Testis (tissue), 3 donors: ENCODE data around the gene HOXD1. TPM values are rescaled to one million over a fixed set of nuclear protein-coding genes. Genes with fewer than 3 reads are reported as not detected.

Experiments used
- DNase-seq: peaks from one replicate; pipeline ENCODE4 v3.0.0-alpha.2; 2019
- H3K27ac ChIP-seq, 2 donors: fragments of 200-600 bp; sonication (generic); one replicate each; pipeline ENCODE4 v1.5.1; 2019
- H3K27me3 ChIP-seq: fragments of 200-600 bp; sonication (generic); one replicate; pipeline ENCODE4 v1.5.1; 2019
- H3K36me3 ChIP-seq: fragments of 200-600 bp; sonication (generic); one replicate; pipeline ENCODE4 v1.5.1; 2017; ENCODE audit warnings: low read depth; ENCODE audit errors: missing control alignments
- H3K4me1 ChIP-seq: fragments of 200-600 bp; sonication (generic); one replicate; pipeline ENCODE4 v1.5.1; 2019
- H3K4me3 ChIP-seq, 2 donors: fragments of 200-600 bp; sonication (generic); one replicate each; pipeline ENCODE4 v1.5.1; 2017 to 2019
- H3K9me3 ChIP-seq: fragments of 200-600 bp; sonication (generic); one replicate; pipeline ENCODE4 v1.5.1; 2017
- POLR2A ChIP-seq: fragments of 450-650 bp; IDR thresholded peaks from one replicate; pipeline ENCODE4 v1.6.1; 2017; ENCODE audit warnings: antibody characterized with exemption, mild to moderate bottlenecking, moderate library complexity
- WGBS, 2 donors: methylation state at CpG; one replicate each; pipeline ENCODE4 v1.1.5; 2018; 5-methylcytosine and 5-hydroxymethylcytosine counted together
- intact Hi-C: fragments of 100-400 bp; cut with DNase I; formaldehyde crosslinking; loops from one replicate; pipeline ENCODE4 v1.15.1; 2023; ENCODE audit warnings: low total_unique reads
- polyA plus RNA-seq: library from polyadenylated mRNA; stranded (reverse); fragments of 350-450 nt; fragmentation: Illumina TruSeq; extraction: RNeasy Lipid Tissue Mini Kit (QIAGEN cat#74804); gene quantifications from one replicate; pipeline ENCODE4 v1.2.3, GENCODE V29; 2014; ENCODE audit warnings: low read depth, low replicate concordance; ENCODE audit not compliant: insufficient read depth
- total RNA-seq, 2 donors: library from RNA; depleted of rRNA; stranded (reverse); fragments of >200 nt; gene quantifications; one replicate each; pipeline ENCODE4 v1.2.3, GENCODE V29; 2016
- TF ChIP-seq, protein P1 (sequence below), 3 experiments: fragments of 450-650 bp in 2 of 3; fragments of 200-600 bp in 1 of 3; sonication (generic) in 1 of 3; IDR thresholded peaks; one replicate each; pipeline ENCODE4 v1.5.1; 2016 to 2019; ENCODE audit warnings: antibody characterized with exemption in 3 of 3, mild to moderate bottlenecking in 2 of 3, moderate library complexity in 1 of 3

HOXD1 gene
- total and polyA plus RNA-seq, 3 donors from 2014 or later: 1.8 to 7.6 (median 5.5) TPM

GRCh38 chr2:176146645-176147044, 41.8 kb upstream of the HOXD1 start:
- TF ChIP-seq, protein P1, sequence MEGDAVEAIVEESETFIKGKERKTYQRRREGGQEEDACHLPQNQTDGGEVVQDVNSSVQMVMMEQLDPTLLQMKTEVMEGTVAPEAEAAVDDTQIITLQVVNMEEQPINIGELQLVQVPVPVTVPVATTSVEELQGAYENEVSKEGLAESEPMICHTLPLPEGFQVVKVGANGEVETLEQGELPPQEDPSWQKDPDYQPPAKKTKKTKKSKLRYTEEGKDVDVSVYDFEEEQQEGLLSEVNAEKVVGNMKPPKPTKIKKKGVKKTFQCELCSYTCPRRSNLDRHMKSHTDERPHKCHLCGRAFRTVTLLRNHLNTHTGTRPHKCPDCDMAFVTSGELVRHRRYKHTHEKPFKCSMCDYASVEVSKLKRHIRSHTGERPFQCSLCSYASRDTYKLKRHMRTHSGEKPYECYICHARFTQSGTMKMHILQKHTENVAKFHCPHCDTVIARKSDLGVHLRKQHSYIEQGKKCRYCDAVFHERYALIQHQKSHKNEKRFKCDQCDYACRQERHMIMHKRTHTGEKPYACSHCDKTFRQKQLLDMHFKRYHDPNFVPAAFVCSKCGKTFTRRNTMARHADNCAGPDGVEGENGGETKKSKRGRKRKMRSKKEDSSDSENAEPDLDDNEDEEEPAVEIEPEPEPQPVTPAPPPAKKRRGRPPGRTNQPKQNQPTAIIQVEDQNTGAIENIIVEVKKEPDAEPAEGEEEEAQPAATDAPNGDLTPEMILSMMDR (IDR thresholded peaks at IDR 0.05): no peak
- TF ChIP-seq POLR2A: no peak
- intact Hi-C loops: loop anchor here (10.0 kb wide), 1 partner anchor 308 kb away; no protein-coding TSS in a partner anchor
- Histone ChIP-seq H3K27ac (no peak overlapping the region), H3K9me3 (no peaks in the 10 kb centered on the region), H3K4me1 (peaks cover 21% of the 10 kb centered on the region), H3K4me3 (no peak overlapping the region), H3K27me3 (no peaks in the 10 kb centered on the region), H3K36me3 (no peaks in the 10 kb centered on the region)
- DNase-seq: no peak

GRCh38 chr2:176147210-176147799, 41.2 kb upstream of the HOXD1 start:
- Histone ChIP-seq H3K9me3 (no peaks in the 10 kb centered on the region), H3K27me3 (no peaks in the 10 kb centered on the region), H3K4me3 (peak overlapping the region in 1 of 2 donors; percentile 13), H3K4me1 (peaks cover 21% of the 10 kb centered on the region), H3K27ac (no peak overlapping the region), H3K36me3 (no peaks in the 10 kb centered on the region)
- no peak for TF ChIP-seq POLR2A
- TF ChIP-seq, protein P1 (IDR thresholded peaks at IDR 0.05): no peak
- intact Hi-C loops: loop anchor here (10.0 kb wide), 1 partner anchor 307 kb away; no protein-coding TSS in a partner anchor
- WGBS, 2 donors: 61 to 62% methylated on average over 30 to 32 of the region's 32 CpGs
- no peak for DNase-seq

DNA sequence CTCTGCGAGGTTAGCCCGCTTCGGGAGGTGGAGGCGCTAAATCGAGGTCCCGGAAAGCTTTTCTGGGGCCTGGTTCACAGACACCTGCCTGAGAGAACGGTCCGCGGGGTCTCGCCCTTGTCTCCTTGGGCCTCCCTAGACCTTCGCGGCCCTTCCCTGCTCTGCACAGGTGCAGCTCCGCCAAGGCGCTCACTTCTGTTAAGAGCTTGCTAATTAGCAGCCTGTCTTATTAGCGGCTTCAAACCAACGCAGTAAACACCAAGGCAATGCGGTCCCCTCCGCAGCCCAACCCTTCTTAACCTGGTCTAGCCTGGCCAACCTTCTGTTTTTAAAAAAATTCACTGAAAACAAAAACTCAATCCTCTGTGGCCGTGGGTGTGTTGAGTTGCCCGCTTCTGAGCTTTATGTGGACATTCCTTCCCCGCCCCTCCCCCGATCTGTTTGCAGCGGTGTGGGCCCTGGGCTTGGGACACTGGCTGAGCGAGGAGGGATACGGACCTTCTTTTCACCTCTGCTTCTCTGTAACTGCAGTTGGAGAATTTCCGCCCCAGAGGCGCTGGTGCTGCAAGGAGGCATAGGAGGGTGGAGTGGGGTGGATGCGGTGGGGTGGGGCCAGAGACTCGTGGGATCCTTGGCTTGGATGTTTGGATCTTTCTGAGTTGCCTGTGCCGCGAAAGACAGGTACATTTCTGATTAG, 40.5 kb upstream of the HOXD1 start:
- WGBS, 2 donors: 52 to 55% methylated on average over 25 to 31 of the region's 31 CpGs
- no peak overlapping the region for H3K27ac ChIP-seq
- peak; percentile 27 for DNase-seq

DNA sequence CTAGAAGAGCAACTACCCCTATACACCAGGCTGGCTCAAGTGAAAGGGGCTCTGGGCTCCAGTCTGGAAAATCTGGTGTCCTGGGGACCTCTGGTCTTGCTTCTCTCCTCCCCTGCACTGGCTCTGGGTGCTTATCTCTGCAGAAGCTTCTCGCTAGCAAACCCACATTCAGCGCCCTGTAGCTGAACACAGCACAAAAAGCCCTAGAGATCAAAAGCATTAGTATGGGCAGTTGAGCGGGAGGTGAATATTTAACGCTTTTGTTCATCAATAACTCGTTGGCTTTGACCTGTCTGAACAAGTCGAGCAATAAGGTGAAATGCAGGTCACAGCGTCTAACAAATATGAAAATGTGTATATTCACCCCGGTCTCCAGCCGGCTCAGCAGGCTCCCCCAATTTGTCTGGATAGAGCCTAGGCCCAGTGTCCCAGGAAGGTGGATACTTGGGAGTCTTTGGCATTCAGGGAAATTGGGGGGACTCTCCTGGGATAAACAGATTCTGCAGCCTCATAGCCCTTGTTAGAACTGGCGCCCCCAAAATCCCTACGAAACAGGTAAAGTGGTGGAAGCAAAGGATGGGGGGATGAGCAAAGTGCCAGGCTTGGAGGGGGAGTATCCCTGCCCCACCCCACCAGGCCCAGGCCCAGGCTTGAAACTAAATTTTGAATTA, 39.6 kb upstream of the HOXD1 start:
- TF ChIP-seq POLR2A: no peak
- TF ChIP-seq, protein P1 (IDR thresholded peaks at IDR 0.05): no peak
- no peaks in the 10 kb centered on the region for H3K9me3 ChIP-seq
- intact Hi-C loops: loop anchor here (10.0 kb wide), 1 partner anchor 306 kb away; no protein-coding TSS in a partner anchor

More for the DNA sequence above, 40.5 kb upstream of the HOXD1 start:
- Histone ChIP-seq H3K4me1 (peaks cover 27% of the 10 kb centered on the region), H3K4me3 (peak overlapping the region in 1 of 2 donors; percentile 13), H3K9me3 (no peaks in the 10 kb centered on the region), H3K36me3 (no peaks in the 10 kb centered on the region), H3K27me3 (no peaks in the 10 kb centered on the region)
- TF ChIP-seq POLR2A: no peak
- TF ChIP-seq, protein P1 (IDR thresholded peaks at IDR 0.05): no peak
- intact Hi-C loops: loop anchor here (10.0 kb wide), 1 partner anchor 307 kb away; no protein-coding TSS in a partner anchor

More for the DNA sequence above, 39.6 kb upstream of the HOXD1 start:
- no peak overlapping the region for H3K4me3 ChIP-seq
- H3K4me1 ChIP-seq: peaks cover 27% of the 10 kb centered on the region
- no peaks in the 10 kb centered on the region for H3K36me3 ChIP-seq
- peak; percentile 13 for DNase-seq
- no peak overlapping the region for H3K27ac ChIP-seq
- H3K27me3 ChIP-seq: no peaks in the 10 kb centered on the region
- WGBS, 2 donors: 51 to 71% methylated on average over 11 of the region's 11 CpGs
